PFSK-1 (cell line): ENCODE data around the gene SLC46A2.

Source experiments
- FOXP2 ChIP-seq: optimal IDR thresholded peaks from 2 replicates; pipeline ENCODE3; 2011; ENCODE audit warnings: borderline replicate concordance, control low read depth, inconsistent platforms; ENCODE audit not compliant: insufficient read depth; ENCODE audit errors: extremely low read length, extremely low read depth
- POLR2AphosphoS5 ChIP-seq: IDR thresholded peaks from 2 replicates; pipeline ENCODE4 v1.6.1; 2012; ENCODE audit warnings: low read depth, mild to moderate bottlenecking, control low read depth, low read length, moderate library complexity
- REST ChIP-seq, 2 experiments: IDR thresholded peaks; 2 replicates each; pipeline versions ENCODE4 v1.6.1 to v1.8.0; 2011 to 2012; ENCODE audit warnings: low read depth in 2 of 2, low read length in 2 of 2, control low read depth in 1 of 2, inconsistent platforms in 1 of 2, mild to moderate bottlenecking in 1 of 2, moderate library complexity in 1 of 2; ENCODE audit not compliant: insufficient read depth in 1 of 2
- SIN3A ChIP-seq: IDR thresholded peaks from 2 replicates; pipeline ENCODE4 v1.6.1; 2012; ENCODE audit warnings: mild to moderate bottlenecking, low read length, moderate library complexity, borderline replicate concordance; ENCODE audit not compliant: insufficient read depth
- TAF1 ChIP-seq: IDR thresholded peaks from 2 replicates; pipeline ENCODE4 v1.6.1; 2012; ENCODE audit warnings: low read length, control low read depth, borderline replicate concordance; ENCODE audit not compliant: insufficient read depth

The SLC46A2 gene

GRCh38 chr9:112896131-112896530 lies 5.5 kb upstream of the SLC46A2 start:
- no peak for TF ChIP-seq POLR2AphosphoS5
- no peak for TF ChIP-seq REST (IDR thresholded peaks at IDR 0.05; ENCODE audit: insufficient read depth in 1 of 2, low read depth in 2 of 2, low read length in 2 of 2)
- TF ChIP-seq TAF1, result no peak
- no peak for TF ChIP-seq SIN3A
- no peak for TF ChIP-seq FOXP2

GRCh38 chr9:112894699-112895098 lies 4.0 kb upstream of the SLC46A2 start:
- TF ChIP-seq FOXP2, result no peak
- TF ChIP-seq SIN3A, result no peak
- TF ChIP-seq REST (IDR thresholded peaks at IDR 0.05; ENCODE audit: insufficient read depth in 1 of 2, low read depth in 2 of 2, low read length in 2 of 2), result no peak
- TF ChIP-seq POLR2AphosphoS5, result no peak
- TF ChIP-seq TAF1, result no peak

GRCh38 chr9:112894041-112894440 lies 3.4 kb upstream of the SLC46A2 start:
- TF ChIP-seq TAF1 (no peak), SIN3A (no peak), POLR2AphosphoS5 (no peak), REST (IDR thresholded peaks at IDR 0.05; ENCODE audit: insufficient read depth in 1 of 2, low read depth in 2 of 2, low read length in 2 of 2) (no peak), FOXP2 (no peak)

GRCh38 chr9:112892981-112893380 lies 2.3 kb upstream of the SLC46A2 start:
- TF ChIP-seq REST (IDR thresholded peaks at IDR 0.05; ENCODE audit: insufficient read depth in 1 of 2, low read depth in 2 of 2, low read length in 2 of 2), result no peak
- TF ChIP-seq TAF1, result no peak
- TF ChIP-seq SIN3A, result no peak
- TF ChIP-seq FOXP2, result no peak
- TF ChIP-seq POLR2AphosphoS5, result no peak

GRCh38 chr9:112891521-112891920 lies 845 bp upstream of the SLC46A2 start:
- TF ChIP-seq POLR2AphosphoS5, result no peak
- TF ChIP-seq FOXP2, result no peak
- no peak for TF ChIP-seq TAF1
- no peak for TF ChIP-seq REST (IDR thresholded peaks at IDR 0.05; ENCODE audit: insufficient read depth in 1 of 2, low read depth in 2 of 2, low read length in 2 of 2)
- no peak for TF ChIP-seq SIN3A
